GM11168 (cell line): ENCODE data around the gene RPRD1A.
"Not testable (repeated sequence)": the region's sequence is repeated elsewhere in the genome, so short reads cannot be mapped to it uniquely, and the experiment has no call there.

Source experiments
- in situ Hi-C: fragments of 300-500 bp; cut with MboI; formaldehyde crosslinking; loops from one replicate; pipeline ENCODE4 v1.12.0; 2022; ENCODE audit warnings: low sequenced_read_pairs; ENCODE audit not compliant: unreplicated experiment

RPRD1A gene

GRCh38 chr18:36083729-36084128 lies 16.4 kb upstream of the RPRD1A start:
- in situ Hi-C loops, result loop anchor here (25.0 kb wide), 1 partner anchor 329 kb away; no protein-coding TSS in a partner anchor

GRCh38 chr18:36081118-36081517 lies 13.8 kb upstream of the RPRD1A start:
- in situ Hi-C loops, result loop anchor here (25.0 kb wide), 1 partner anchor 331 kb away; no protein-coding TSS in a partner anchor

- in situ Hi-C loops, result loop anchor here (25.0 kb wide), 1 partner anchor 333 kb away; no protein-coding TSS in a partner anchor
Observed at GRCh38 chr18:36078751-36079529, 11.6 kb upstream of the RPRD1A start.

GRCh38 chr18:36077764-36078163 lies 10.4 kb upstream of the RPRD1A start:
- in situ Hi-C loops, result loop anchor here (25.0 kb wide), 1 partner anchor 335 kb away; no protein-coding TSS in a partner anchor

- in situ Hi-C loops, result loop anchor here (25.0 kb wide), 1 partner anchor 336 kb away; no protein-coding TSS in a partner anchor
Observed at GRCh38 chr18:36075862-36076587, 8.7 kb upstream of the RPRD1A start.

- in situ Hi-C loops, result no loop called here
Observed at GRCh38 chr18:36074435-36074834, 7.1 kb upstream of the RPRD1A start.

GRCh38 chr18:36073676-36074075 lies 6.3 kb upstream of the RPRD1A start:
- in situ Hi-C loops, result no loop called here

- in situ Hi-C loops, result not testable (repeated sequence)
Observed at GRCh38 chr18:36072406-36072805, 5.0 kb upstream of the RPRD1A start.

- in situ Hi-C loops, result no loop called here
Observed at GRCh38 chr18:36066686-36067054, 689 bp downstream of the RPRD1A start.

- in situ Hi-C loops, result no loop called here
Observed at GRCh38 chr18:36066001-36066400, 1.4 kb downstream of the RPRD1A start.

GRCh38 chr18:36064809-36065079 lies 2.6 kb downstream of the RPRD1A start:
- in situ Hi-C loops, result not testable (repeated sequence)

GRCh38 chr18:36064027-36064808 lies 3.1 kb downstream of the RPRD1A start:
- in situ Hi-C loops, result no loop called here

- in situ Hi-C loops, result no loop called here
Observed at GRCh38 chr18:36058674-36059073, 8.7 kb downstream of the RPRD1A start.

- in situ Hi-C loops, result no loop called here
Observed at GRCh38 chr18:36051760-36052159, 15.6 kb downstream of the RPRD1A start.

GRCh38 chr18:36050479-36050878 lies 16.9 kb downstream of the RPRD1A start:
- in situ Hi-C loops, result no loop called here

GRCh38 chr18:36047521-36047920 lies 19.8 kb downstream of the RPRD1A start:
- in situ Hi-C loops, result no loop called here

GRCh38 chr18:36046898-36047297 lies 20.5 kb downstream of the RPRD1A start:
- in situ Hi-C loops, result no loop called here

- in situ Hi-C loops, result no loop called here
Observed at GRCh38 chr18:36045241-36045991, 21.9 kb downstream of the RPRD1A start.

- in situ Hi-C loops, result no loop called here
Observed at GRCh38 chr18:36043153-36043552, 24.2 kb downstream of the RPRD1A start.

- in situ Hi-C loops, result no loop called here
Observed at GRCh38 chr18:36041146-36041545, 26.2 kb downstream of the RPRD1A start.
